NCI-H1417 (cell line): ENCODE measurements around the gene ATRN.
"Not testable (repeated sequence)": the region's sequence is repeated elsewhere in the genome, so short reads cannot be mapped to it uniquely, and the experiment has no call there.

ENCODE experiments used
- DNase-seq, 3 experiments: peaks; one replicate each; lab custom pipeline; 2025; lab: John Stamatoyannopoulos, UW

ATRN gene

DNA sequence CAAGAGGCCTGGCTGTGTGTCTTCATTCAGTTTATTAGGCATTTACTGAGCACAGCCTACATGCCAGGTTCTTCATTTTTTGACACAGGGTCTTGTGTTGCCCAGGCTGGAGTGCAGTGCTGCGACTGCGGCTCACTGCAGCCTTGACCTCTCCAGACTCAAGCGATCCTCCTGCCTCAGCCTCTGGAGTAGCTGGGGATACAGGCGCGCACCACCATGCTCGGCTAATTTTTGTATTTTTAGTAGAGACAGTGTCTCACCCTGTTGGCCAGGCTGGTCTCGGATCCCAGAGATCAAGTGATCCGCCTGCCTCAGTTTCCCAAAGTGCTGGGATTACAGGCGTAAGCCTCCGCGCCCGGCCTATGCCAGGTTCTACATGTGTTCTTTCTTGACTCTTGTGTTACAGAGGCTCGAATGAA lies 601 bp upstream of the ATRN start:
- DNase-seq, result no peak

- peak in 2 of 3 experiments; percentile 48 to 52 for DNase-seq
Observed at GRCh38 chr20:3471397-3472021, 691 bp downstream of the ATRN start.

DNA sequence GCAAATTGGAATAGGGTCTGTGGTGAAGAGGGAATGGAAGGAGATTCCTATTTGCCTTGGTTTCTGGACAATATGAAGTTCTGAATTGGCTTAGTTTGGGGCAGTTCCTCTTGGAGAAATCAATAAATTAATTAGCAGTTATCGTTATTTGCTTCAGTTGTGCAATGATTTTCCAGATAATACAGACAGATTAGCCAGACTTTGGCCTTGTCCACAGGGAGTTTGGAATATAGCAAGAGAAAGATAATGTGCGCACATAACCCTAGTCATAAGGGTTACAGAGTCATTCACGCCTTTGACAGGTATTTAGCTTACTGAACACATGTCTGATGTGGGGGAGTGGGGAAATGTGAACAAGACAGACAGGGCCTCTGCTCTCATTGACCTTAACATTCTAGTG lies 1.3 kb downstream of the ATRN start:
- no peak for DNase-seq

GRCh38 chr20:3473324-3473723 lies 2.5 kb downstream of the ATRN start:
- DNase-seq, result no peak

DNA sequence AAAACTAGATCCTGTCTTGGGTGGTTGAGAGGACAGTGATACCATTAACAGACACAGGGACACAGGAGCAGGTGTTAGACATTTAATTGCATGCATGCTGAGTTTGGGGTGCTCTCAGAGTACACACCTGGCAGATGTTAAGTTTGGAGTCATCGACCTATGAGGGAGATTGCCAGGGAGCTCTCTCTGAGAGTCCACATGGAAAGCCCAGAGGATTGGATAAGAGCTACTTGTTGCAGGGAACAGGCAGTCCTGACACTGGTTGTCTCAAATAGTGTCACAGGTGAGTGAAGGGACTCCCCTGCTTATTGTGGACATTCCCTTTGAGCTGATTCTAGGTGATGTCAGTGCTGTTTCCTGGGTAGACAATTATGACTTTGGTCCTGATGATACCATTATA lies 3.1 kb downstream of the ATRN start:
- DNase-seq, result peak; percentile 16 to 73 (median 71)

GRCh38 chr20:3477003-3477860 lies 6.4 kb downstream of the ATRN start:
- DNase-seq, result not testable (repeated sequence)

DNA sequence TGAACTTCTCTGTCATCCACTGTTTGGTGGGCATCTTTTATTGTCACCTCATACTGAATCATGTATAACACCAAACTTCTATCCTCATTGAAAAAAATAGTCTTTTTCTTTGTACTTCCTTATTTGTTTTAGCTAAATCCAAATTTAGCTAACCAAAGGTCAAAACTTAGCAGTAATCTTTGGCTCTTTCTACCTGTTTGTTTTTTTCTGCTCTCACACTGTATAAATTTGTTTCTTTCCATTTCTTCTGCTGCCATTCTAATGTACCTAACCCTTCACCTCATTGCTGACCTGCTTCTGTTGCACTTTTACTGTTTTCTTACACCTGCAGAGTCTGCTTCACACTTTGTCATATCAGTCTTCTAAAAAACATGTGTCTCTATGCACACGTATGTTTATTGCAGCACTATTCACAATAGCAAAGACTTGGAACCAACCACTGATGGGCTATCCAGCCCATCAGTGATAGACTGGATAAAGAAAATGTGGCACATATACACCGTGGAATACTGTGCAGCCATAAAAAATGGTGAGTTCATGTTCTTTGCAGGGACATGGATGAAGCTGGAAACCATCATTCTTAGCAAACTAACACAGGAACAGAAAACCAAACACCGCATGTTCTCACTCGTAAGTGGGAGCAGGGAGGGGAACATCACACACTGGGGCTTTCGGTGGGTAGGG lies 7.2 kb downstream of the ATRN start:
- DNase-seq, result no peak

DNA sequence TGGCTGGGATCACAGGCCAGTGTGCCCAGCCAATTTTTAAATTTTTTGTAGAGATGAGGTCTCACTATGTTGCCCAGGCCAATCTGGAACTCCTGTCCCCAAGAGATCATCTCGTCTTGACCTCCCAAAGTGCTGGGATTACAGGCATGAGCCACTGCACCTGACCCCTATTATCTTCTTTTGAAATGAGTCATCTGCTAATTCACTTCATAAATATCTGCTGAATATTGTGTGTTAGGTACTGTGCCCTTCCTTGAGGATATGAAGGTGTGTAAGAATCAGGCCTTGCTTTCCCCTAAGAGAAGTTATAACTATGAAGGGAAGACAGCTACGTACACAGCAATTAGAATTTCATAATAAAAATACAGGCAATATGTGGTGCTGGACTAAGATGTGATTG lies 8.2 kb downstream of the ATRN start:
- DNase-seq, result no peak

- DNase-seq, result no peak
Observed at GRCh38 chr20:3479759-3480615, 9.2 kb downstream of the ATRN start.

- DNase-seq, result no peak
Observed at GRCh38 chr20:3483309-3483708, 12.5 kb downstream of the ATRN start.

- DNase-seq, result no peak
Observed at GRCh38 chr20:3483784-3484183, 13.0 kb downstream of the ATRN start.

GRCh38 chr20:3485913-3486312 lies 15.1 kb downstream of the ATRN start:
- no peak for DNase-seq

DNA sequence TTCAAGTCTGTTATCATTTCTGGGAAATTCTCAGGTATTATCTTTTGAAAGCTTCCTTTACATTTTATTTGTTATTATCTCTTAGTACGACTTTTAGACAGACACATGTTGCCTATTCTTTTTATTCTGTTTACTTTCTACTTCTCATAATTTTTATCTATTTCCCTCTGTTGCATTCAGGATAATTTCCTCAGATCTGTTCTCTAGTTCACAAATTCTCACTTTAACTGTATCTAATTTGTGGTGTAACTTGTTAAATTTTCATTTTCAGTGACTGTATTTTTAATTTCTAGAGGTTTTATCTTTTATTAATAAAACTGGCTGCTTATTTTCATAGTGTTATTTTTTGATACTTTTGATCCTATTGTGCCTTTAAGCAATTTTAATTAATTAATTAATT lies 16.0 kb downstream of the ATRN start:
- DNase-seq, result no peak

GRCh38 chr20:3492669-3493068 lies 21.9 kb downstream of the ATRN start:
- DNase-seq, result no peak

DNA sequence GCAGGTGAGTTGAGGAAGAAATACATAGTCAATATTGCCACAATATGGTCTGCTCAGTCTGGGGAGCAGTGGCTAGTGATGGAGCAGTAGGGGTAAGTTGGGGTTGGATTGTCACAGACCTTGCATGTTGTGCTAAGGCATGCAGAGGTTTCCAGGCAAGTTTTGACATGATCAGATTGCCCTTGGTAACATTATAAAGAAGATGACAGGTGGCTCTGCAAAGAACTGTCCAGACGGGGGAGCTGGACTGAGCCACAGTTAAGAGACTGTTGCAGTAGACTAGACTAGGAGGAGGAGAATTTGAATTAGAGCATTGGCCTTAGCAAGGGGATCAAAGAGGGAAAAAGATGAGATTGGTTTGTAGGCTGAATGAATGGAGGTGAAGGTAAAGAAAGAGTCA lies 23.4 kb downstream of the ATRN start:
- no peak for DNase-seq

- no peak for DNase-seq
Observed at GRCh38 chr20:3502878-3503277, 32.1 kb downstream of the ATRN start.

DNA sequence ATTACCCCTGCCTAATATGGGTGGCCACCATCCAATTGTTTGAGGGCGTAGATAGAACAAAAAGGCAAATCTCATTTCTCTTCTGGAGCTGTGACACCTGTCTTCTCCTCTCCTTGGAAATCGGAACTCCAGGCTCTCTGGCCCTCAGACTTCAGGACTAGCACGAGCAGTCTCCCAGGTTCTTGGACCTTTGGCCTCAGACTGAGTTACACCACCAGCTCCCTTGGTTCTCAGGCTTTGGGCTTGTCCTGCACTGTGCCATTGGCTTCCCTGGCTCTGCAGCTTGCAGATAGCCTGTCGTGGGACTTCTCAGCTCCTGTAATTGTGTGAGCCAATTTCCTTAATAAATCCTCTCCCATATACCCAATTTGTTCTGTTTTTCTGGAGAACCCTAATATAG lies 34.3 kb downstream of the ATRN start:
- DNase-seq, result no peak

DNA sequence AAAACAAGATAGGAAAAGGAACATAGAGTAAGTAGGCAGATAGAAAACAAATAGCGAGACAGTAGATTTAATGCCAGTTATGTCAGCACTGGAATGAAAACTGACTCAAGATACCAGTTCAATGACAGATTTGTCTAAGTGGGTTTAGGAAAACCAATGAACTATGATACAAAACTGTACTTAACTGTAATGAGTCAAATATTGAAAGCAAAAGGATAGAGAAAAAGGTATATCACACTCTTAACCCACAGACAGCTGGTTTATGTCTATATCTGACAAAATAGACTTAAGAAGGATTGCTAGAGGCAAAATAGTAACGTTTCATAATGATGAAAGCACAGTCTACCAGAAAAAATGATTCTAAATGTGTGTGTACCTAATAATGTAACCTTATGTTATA lies 38.2 kb downstream of the ATRN start:
- DNase-seq, result no peak

GRCh38 chr20:3510110-3510509 lies 39.3 kb downstream of the ATRN start:
- DNase-seq, result peak in 1 of 3 experiments; percentile 14

- DNase-seq, result not testable (repeated sequence)
Observed at GRCh38 chr20:3512239-3512638, 41.4 kb downstream of the ATRN start.

DNA sequence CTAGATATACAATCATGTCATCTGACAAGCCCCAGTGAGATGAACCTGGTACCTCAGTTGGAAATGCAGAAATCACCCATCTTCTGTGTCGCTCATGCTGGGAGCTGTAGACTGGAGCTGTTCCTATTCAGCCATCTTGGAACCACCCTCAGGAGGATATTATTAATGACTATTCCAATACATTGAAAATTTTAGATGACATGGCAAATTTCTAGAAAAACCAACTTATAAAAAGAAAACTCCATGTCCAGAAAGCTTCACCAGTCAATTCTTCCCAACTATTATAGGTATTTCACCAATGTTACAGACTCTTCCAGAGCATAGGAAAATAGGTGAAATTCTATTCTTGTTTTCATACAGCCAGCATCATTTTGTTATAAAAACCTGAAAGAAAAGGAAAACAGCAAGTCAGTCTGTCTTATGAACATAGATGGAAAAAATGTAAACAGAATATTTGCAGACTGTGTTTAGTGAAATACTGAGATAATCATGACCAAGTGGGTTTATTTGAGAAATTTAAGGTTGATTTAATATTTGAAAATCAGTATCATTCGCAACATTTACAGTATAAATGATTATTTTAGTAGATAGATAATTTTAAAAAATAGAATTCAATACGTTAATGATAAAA lies 43.3 kb downstream of the ATRN start:
- DNase-seq, result no peak
